NCI-H1436 treated with DMSO at 0.1 percent for 48 hours (cell line): ENCODE data around the gene KIF21A.

Source experiments
- DNase-seq: peaks from one replicate; lab custom pipeline; 2025; lab: John Stamatoyannopoulos, UW

Gene KIF21A

DNA sequence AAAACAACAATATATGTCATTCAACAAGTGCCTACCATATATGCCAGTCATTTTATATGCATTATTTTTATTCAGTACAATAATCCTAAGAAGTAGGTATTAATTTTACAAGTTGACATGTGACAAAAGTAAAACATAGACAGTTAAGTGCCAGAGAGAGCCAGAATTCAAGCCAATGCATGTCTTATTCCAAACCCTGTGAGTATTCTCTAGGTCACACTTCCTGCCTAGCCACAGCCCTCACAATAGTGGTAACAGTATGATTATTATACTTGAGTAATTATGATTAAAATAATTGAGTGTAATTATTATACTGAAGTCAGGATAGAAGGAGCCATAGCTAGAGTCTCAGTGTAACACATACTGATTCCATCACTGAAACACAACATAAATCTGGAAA, 52.2 kb downstream of the KIF21A start:
- DNase-seq = no peak

DNA sequence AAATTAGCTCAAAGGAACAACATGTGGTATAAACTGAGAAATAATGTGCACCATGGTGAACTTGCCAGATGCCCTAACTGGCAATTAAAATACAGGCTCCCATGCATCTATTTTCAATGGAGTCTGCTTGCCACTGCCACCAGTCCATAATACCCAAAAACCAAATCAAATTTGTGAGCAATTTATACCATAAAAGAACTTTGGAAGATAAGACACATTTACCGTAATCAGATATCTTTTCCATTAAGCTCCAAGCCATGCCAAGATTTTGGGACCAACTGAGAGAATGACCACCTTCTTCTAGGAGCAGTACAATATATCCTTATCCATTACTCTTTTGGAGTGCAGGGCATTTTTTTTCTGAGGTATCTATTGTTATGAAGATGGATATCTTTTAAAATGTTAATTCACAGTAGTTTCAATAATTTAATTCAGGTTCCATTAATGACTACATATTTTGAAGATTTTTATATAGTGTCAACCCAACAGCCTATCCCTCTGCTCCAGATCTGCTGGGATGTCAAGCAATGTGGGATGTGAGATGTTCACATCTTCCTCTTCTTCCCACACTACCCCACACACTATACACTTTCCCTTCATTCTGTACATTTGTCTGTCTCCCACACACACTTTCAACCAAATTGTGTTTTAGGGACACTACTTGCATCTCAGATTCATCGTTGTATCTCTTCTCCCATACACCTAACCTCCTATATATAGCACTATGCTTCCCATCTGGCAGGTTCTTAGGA, 53.3 kb downstream of the KIF21A start:
- DNase-seq = no peak

DNA sequence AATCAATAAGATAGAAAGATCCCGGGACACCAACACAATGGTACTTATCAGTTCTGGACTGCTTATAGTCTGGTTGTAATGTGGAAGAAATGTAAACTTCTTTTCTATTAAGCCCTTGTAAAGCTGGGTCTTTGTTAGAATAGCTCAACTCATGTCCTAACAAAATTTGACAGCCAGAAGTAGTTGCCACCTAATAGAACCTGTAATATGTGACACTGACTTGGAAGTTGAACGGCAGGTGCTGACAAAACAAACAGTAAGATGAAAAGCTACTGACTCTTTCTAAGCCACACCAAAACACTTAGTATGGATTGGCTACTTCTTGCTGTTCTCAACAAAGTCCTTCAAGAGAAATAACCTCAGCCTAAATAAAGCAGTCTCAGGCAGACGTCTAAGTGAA, 56.6 kb downstream of the KIF21A start:
- no peak for DNase-seq

DNA sequence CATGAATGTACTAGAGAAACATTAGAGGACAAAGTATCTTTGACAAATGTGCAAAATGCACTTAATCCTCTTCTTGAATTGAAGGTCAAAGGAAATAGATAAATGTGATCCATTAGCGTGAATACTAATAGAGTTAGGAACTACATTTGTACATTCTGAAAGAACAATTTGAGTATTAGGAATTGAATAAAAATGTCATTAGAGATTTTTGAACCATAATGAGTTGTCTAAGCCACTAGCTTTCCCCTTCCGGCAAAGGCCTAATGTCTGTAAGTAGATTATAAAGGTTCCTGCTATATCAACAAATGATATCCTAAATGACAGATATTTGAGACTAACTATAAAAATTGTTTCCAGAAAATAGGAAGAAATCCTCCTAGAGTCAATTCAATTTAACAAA, 59.8 kb downstream of the KIF21A start:
- no peak for DNase-seq

DNA sequence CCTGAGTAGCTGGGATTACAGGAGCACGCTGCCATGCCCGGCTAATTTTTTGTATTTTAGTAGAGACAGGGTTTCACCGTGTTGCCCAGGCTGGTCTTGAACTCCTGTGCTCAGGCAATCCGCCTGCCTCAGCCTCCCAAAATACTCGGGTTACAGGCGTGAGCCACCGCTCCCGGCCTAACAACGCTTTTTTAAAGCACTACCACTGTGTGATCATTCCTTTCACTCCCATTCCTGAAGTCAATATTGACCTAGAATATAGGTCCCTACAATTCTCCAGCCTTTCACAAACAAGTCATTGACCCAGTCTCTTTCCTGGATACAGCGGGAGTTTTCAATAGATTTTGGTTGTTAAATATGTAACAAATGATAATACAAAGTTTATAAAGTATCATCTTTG, 62.8 kb downstream of the KIF21A start:
- no peak for DNase-seq

DNA sequence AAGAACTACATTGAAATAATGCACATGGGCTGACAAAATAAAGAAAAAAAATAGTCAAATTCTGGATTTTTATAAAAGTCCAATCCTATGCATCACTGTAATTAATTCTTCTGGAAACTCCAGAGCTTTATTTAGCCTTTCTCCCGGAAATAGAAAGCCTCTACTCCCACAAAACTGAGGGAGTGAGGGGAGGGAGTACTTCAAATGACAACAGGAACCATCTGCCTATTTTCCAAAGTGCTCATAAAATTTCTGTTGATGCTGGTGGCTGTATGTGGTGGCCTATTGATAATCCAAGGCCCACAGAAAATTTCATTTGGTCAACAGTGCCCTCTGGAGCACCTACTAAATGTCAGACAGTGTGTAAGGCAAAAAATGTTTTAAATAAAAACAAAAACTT, 64.6 kb downstream of the KIF21A start:
- DNase-seq = no peak

DNA sequence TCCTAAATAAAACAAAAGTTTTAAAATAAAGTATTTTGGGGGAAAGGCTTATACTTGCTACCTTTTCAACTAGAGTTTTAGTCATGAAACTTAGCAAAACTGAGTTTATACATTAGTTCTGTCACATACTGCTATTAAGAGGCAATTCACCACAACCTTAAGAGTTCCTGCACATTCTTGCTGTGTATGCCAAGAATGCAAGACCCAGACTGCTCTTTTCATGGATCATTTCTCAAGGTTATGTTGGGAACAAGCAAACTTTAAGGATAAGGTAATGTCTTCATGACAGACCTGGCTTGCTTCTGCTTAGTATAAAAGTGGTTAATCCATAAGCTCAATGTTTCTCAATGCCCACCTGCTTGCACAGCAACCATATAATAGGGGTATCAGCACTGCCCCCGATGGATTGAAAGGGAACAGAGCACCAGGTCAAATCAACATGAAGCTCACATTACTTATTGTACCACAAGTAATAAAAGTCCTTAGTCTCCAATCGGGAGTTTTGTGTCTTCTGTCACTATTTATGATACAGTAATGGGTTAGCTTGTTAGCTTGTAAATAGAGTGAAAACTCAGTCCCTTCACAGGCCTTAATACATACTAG, 67.6 kb downstream of the KIF21A start:
- no peak for DNase-seq

DNA sequence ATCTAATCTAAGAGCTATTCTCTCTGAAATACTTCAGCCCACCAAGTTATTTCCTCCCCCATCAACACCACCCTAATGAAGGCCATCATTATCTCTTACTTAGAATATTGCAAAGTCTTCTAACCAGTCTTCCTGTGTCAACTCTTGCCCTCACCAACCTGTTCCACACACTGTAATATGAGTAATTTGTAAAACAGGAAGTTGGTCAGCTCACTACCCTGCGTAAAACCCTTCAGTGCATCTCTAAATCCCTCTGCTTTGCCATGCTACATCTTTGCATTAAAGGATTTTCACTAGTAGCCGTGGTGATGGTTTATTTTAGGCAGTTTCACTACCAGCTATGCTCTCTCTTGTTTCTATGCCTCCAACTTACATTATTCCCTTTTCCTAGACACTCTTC, 70.0 kb downstream of the KIF21A start:
- DNase-seq = no peak

DNA sequence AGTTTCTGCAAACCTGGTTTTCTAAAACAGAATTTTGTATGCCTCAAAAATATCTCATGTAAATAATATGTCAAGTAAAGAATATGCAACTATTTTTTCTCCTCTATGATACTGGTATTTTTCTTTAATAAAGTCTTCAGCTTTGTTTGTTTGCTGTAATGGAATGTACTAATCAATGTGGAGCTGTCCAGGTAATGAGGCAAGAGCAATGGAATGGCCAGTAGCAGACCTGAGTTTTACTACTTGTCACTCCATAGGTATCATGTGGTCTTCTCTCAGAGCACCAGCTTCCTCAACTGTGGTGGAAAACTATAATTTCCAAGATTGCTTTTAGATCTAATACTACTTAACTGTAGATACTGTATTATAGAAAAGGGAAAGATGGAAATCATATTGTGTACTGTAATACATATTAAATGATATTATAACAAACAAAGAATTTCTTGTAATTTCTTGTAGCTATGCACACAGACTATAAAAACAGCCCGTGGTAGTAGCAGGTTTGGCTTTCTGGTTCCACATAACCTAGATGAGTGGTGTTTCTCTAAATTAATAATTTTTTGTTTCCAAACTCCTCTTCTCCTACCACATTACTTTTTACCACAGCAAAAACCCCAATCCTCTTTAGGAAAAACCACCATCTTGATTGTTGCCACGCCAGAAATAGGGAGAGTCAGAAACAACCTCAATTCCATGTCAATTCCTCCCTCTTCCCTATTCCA, 70.6 kb downstream of the KIF21A start:
- no peak for DNase-seq

DNA sequence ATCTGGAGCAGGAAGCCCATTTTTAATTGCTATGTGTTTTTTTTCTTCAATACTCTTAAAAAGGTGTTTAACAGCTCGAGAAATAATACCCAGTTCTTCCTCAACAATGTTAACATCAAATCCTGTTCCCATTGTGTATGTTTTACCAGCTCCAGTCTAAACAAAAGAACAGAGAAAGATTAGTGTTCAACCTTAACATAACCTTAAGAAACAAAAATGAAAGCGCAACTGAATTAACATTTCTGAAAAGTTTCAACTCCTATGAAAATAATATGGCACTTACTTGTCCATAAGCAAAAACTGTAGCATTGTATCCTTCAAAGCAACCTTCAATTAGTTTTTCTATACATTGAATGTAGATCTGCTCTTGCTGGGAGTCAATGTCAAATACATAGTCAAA, 73.2 kb downstream of the KIF21A start:
- no peak for DNase-seq

DNA sequence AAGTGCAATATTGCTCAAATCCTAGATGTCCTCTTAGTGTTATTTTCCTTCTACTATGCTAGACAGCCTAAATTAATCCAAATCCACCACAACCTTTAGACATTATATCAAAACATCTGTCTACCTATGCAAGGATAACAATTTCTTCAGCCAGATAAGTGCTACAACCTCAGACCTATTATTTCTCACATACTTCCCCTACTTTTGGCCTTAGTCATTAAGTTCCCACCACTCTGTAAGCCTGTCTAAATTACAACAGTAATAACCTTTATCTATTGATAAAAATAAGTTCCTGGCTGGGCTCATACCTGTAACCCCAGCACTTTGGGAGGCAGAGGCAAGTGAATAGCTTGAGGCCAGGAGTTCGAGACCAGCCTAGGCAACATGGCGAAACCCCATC, 74.0 kb downstream of the KIF21A start:
- no peak for DNase-seq

DNA sequence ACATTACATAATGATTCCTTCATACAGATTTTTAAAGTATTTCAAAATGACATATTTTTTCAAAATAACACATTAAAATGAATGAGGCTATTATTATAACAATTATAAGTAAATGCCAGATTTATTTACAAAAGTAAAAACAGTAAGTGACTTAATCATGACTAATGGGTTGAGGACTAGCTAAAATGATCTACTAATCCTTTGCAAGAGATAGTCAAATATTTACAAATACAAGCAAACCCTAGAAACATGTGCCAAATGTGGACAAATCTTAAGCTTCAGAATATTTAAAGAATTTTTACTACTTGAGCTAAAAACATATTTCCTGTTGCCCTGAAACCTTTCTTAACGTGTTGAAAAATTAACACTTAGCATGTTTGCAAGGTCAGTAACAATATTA, 74.8 kb downstream of the KIF21A start:
- no peak for DNase-seq

DNA sequence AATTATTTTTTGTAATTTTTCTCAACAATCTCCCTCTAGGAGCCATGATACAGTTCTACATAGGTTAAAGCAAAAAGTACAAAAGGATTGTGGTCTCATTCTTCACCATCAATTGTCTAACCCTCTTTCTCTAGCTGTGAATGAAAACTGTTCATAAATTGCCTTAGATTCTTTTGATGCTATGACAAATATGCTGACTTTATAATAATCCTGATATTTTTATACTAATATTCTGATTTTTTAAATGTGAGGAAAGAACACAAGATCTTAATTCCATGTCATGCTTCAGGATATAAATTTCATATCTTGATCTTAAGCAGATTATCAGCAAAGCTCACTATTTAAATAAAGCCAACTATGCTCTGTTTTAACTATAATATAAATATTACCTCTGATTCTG, 75.4 kb downstream of the KIF21A start:
- DNase-seq = no peak

DNA sequence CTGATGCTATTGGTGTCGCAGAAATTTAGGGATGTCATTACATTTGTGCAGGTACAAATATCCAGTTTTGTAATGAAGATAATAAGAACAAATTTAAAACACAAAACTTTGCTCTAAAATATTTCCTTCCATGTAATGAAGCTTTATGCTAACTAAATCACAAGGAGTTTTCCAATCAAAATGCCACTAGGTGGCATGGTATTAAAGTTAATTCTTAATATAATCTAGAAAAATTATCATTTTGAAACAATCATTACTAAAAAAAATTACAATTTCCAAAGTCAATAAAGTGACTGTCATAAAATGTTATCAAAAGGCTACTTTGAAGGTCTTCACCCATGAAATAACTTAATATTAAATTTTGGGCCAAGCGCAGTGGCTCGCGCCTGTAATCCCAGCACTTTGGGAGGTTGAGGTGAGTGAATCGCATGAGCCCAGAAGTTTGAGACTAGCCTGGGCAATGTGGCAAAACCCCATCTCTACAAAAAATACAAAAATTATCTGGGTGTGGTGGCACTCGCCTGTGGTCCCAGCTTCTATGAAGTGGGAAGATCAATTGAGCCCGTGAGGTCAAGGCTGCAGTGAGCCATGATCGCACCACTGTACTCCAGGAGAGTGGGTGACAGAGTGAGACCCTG, 77.4 kb downstream of the KIF21A start:
- no peak for DNase-seq

DNA sequence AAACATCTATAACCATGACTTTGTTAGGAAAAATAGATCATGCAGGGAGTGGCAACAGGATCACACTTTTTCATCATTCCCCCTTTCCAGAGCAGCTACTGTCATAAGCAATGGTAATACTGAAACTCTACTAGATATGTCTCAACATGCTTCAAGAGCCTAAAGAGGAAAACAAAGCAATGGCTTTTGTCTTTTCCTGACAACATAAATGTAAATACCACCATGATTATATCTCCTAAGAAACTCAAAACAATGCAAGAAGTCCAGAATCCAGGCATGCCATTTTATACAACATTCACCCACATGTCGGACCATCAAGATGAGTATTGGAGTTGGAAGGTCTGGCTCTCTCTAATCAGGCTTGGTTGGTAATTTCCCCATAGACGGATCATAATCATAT, 78.7 kb downstream of the KIF21A start:
- DNase-seq = no peak

DNA sequence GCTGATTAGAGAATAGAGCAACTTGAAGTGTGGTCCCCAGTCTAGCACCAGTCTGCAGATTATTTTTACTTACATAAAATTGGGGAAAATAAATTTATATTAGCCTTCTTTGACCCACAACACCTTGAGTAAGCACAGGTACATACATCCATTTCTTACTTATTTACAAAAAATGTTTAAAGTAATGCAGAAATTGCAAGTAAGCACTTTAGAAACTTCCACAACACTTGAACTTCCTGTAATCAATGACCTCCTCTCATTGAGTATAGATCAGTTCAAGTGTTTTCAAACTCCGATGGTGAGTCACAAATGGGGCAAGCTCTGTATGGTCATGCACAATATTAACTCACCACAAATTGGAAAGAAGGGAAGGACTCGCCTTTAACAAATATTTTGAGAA, 83.3 kb downstream of the KIF21A start:
- DNase-seq = no peak

DNA sequence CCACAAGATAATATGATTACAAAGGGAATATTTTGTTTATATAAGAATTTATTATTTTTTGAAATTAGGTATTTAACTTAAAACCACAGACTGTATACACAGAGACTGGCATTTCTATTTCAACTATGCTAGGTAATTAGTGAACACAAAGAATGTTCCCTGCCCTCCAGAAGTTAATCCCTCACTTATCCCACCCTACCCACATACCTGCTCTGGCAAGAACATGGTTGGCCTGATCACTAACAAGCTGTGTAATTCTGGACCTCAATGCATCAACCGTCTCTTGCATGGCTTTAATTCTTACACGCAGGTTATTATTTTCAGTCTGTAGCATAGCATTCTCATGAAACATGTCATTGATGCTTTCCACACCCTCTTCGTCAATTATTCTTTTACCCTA, 85.9 kb downstream of the KIF21A start:
- DNase-seq = no peak

DNA sequence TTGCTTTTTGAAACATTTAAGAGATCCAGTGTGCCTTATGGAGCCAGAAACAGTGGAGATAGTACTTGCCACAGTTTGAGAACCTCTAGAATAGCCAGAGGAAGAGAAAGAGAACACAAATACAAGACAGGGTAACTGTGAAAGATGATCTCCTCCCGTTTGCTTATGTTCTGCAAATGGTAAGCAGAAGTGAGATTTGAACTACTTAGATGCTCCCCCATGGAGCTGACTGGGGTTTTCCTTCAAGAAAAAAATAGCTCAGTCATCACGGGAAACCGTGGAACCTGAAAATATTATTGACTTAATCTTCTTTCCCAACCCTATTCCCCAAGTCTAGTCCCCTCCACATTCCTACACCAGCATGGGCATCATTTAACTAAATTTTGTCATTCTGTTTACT, 87.1 kb downstream of the KIF21A start:
- DNase-seq = no peak

DNA sequence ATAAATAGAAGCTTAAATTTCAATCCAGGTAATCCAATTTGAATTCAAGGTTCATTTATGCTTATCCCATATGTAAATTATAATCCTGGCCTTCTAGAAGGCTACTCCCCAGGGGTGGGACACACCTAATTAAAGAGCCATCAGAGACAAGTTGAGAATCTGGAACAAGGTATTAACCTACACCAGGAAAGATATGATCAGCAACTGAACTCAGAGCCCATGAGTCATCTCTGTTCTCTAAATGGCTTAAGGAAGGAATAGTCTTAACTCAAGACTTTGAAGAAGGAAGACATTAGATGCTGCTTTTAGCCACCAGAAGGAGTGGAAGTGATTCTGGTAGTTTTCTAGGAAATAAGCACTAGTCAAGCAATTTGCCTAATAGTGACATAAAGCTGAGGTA, 88.0 kb downstream of the KIF21A start:
- DNase-seq = no peak

DNA sequence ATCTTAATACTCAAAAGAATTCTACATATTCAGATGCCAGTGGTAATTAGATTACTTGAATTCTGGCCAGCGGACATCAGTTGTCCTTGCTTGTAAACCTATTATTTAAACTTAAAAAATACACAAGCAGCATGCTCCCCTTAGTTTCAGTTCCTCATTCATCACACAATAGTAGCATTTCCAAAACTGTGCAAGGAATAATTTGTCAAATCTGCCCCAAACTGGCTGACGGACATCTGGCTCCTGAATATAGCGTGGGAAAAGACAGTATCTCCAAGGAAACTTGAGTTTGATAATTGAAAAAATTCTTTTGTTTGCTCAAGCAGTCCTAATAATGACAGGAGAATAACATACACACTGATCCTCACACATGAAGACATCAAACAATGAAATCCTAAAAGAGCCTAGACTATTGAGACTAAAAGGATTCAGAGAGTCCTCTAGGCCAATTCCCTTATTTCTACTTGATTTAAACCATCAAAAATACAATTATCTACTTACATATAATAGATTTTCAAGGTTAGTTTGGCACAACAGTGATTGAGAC, 90.4 kb downstream of the KIF21A start:
- DNase-seq = no peak

DNA sequence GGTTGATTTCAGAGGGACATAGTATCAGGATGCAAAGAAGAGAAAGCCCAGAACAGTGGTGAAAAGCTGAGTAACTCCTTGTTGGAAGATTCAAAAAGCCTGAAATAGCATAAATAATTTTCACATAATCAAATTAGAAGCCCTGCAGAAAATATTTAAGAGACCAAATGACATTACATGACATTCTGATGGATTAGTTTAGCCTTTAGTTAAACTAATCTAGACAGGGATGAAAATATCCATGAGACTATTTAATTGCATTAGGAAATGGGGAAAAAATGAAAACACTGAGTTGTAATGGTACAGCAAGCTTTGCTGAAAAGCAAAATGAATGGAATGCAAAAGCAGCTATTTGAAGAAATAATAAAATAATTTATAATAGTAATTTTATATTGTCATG, 91.8 kb downstream of the KIF21A start:
- no peak for DNase-seq

DNA sequence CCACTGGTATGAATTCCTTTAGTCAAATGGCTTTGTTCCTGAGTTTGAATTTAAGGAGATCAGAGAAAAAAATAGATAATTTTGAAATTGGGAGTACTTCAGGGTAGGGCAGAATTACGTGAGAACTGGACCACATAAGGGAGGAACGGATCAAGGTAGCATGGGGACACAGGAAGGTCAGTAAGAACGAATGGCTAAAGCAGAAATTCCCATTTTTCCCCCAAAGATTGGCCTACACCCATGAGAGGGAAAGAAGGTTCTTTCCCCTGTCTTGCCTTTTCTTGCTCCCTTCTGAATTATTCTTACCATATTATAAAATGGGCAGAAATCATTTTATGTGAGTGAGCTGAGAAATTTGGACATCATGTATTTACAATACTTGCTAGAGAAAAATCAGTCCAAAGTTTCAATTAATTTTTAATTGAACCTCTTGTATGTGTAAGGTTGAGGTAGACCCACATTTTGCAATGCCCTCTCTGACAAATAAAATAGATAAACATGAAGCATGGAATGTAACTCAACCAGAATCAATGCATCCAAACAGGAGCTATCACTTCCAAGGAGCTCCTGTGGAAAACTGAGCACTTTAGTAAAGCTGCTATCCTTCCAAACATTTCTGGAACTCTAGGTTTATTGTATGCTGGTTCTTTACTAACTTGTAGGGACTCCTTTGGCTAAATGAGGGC, 93.8 kb downstream of the KIF21A start:
- DNase-seq = no peak
